HPDE6-E6E7 (cell line): ENCODE data around the gene FN1.
"Not testable (repeated sequence)": the region's sequence is repeated elsewhere in the genome, so short reads cannot be mapped to it uniquely, and the experiment has no call there.

ENCODE experiments used
- DNase-seq: peaks from one replicate; pipeline ENCODE4 v3.0.0; 2011; ENCODE audit warnings: missing footprints; ENCODE audit errors: extremely low spot score

FN1 gene

GRCh38 chr2:215366440-215367032 is 69.3 kb downstream of the FN1 start:
- DNase-seq, result no peak

- no peak for DNase-seq
Observed at GRCh38 chr2:215365184-215365658, 70.6 kb downstream of the FN1 start.

GRCh38 chr2:215364157-215365155 is 71.4 kb downstream of the FN1 start:
- DNase-seq, result no peak

GRCh38 chr2:215363461-215364156 is 72.3 kb downstream of the FN1 start:
- no peak for DNase-seq

GRCh38 chr2:215363039-215363438 is 72.8 kb downstream of the FN1 start:
- no peak for DNase-seq

- DNase-seq, result no peak
Observed at GRCh38 chr2:215362562-215362904, 73.3 kb downstream of the FN1 start.

- no peak for DNase-seq
Observed at GRCh38 chr2:215361876-215362561, 73.8 kb downstream of the FN1 start.

- no peak for DNase-seq
Observed at GRCh38 chr2:215361211-215361875, 74.5 kb downstream of the FN1 start.

- DNase-seq, result no peak
Observed at GRCh38 chr2:215360596-215360995, 75.3 kb downstream of the FN1 start.

- DNase-seq, result not testable (repeated sequence)
Observed at GRCh38 chr2:215360059-215360458, 75.8 kb downstream of the FN1 start.

GRCh38 chr2:215359576-215359922 is 76.3 kb downstream of the FN1 start:
- no peak for DNase-seq

- DNase-seq, result no peak
Observed at GRCh38 chr2:215358891-215359575, 76.8 kb downstream of the FN1 start.

- DNase-seq, result no peak
Observed at GRCh38 chr2:215358312-215358845, 77.5 kb downstream of the FN1 start.

- no peak for DNase-seq
Observed at GRCh38 chr2:215357660-215358059, 78.2 kb downstream of the FN1 start.

- no peak for DNase-seq
Observed at GRCh38 chr2:215356948-215357461, 78.9 kb downstream of the FN1 start.

GRCh38 chr2:215356334-215356947 is 79.4 kb downstream of the FN1 start:
- no peak for DNase-seq

GRCh38 chr2:215355801-215356200 is 80.1 kb downstream of the FN1 start:
- DNase-seq, result no peak

GRCh38 chr2:215354771-215355695 is 80.8 kb downstream of the FN1 start:
- DNase-seq, result no peak

GRCh38 chr2:215352602-215353001 is 83.3 kb downstream of the FN1 start:
- no peak for DNase-seq
